ENCODE data around the gene SHCBP1L.

Gene SHCBP1L

GRCh38 chr1:182888736-182889531 is 64.0 kb downstream of the SHCBP1L start:
- no peak for DNase-seq

GRCh38 chr1:182886985-182887384 is 66.0 kb downstream of the SHCBP1L start:
- DNase-seq = no peak

DNA sequence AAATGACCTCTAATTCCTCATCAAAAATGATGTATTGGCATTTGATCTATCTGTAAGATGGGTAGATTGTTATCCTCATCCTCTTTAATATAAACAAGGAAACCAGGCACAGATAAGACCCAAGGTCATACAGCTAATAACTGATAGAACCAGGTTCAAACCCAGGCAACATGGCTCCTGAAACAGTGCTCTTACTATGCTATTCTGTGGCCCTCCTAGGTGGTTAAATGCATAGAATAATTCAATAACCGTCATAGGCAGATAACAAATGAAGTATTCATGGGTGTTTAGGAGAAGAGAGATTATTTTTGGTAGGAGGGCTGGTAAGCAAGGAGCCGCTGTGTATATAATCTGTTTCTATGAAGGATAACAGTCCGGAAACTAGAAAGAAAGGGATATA is 67.4 kb downstream of the SHCBP1L start:
- no peak for DNase-seq

DNA sequence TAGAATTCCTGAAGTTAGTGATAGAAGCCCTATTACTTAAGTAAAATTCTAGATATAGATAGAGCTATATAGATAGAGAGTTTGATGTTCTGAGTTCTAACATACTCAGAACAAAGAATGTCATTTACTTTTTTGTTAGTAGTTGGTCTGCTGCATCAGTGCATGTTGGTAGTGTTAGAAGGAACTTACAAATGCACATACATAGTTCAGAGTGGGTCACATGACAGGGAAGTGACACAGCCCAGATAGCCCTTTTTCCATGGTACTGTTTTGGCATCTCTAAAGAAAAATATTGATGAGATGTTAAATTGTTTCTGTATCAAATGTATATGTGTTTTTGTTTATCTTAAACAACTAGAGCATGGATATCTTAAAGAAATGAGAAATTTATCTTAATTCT is 68.1 kb downstream of the SHCBP1L start:
- no peak for DNase-seq

DNA sequence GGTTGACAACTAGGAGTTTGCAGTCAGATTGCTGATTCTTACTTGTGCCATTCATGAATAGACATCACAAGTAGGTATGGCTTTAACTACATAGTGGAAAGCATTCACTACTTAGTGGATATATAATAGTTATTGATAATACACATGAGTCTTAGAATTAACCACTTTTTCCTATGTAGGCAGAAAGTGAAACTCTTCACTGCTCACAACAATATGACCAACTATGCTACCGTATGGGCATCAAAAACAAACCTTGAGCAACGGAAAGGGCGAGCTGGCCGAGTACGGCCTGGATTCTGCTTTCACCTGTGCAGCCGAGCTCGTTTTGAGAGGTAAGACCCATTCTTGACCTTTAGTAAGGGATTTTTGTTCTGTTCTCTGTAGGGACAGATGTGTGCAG is 75.1 kb downstream of the SHCBP1L start:
- no peak for DNase-seq

DNA sequence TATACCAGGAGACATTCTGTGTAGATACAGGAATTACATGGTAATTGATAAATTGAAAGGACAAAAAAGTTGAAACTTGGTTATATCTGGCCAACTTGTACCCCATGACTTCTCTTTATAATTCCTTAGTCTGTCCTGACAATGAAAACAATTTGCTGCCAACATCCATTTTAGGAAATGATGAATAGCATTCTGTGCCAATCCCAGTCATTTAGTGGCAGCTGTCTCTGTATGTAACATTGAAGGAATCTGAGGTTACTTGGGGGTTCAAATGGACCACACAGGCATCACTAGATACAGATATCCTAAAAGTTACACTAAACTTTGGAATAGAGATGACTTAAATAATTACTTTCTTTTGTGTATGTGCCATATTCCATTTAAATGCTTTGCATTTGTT is 75.6 kb downstream of the SHCBP1L start:
- DNase-seq = no peak

DNA sequence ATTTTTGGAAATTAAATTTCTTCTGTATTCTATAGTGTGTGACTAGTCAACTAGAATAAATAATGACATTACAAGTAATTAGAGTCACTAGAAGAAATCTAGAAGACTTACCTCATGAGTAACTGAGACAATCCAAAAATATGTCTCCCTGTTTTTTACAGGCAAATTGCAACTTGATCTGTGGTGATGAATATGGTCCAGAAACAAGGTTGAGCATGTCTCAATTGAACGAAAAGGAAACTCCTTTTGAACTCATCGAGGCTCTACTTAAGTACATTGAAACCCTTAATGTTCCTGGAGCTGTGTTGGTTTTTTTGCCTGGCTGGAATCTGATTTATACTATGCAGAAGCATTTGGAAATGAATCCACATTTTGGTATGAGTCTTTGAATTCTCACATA is 77.1 kb downstream of the SHCBP1L start:
- DNase-seq = no peak

DNA sequence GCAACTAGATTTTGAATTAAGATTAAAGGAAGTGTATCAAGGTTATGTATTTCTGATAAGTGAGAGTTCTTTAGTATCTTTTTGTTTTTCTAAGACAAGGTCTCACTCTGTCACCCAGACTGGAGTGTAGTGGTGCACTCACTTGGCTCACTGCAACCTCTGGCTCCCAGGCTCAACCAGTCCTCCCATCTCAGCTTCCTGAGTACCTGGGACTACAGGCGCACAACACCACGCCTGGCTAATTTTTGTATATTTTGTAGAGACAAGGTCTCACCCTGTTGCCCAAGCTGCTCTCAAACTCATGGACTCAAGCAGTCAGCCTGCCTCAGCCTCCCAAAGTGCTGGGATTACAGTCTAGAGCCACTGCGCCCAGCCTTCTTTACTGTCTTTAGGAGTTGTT is 80.1 kb downstream of the SHCBP1L start:
- no peak for DNase-seq

DNA sequence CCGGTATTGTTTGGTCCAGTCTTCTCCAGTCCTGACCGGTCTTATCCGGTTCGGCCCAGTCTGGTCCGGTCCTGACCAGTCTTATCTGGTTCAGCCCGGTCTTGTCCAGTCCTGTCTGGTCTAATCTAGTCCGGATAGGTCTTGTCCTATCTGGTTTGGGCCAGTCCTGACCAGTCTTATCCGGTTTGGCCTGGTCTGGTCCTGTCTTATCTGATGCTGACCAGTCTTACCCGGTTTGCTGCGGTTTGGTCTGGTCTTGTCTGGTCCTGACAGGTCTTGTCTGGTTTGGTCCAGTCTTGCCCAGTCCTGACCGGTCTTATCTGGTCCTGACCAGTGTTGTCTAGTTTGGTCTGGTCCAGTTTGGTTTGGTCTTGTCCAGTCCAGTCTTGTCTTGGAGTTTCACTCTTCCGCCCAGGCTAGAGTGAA is 83.7 kb downstream of the SHCBP1L start:
- DNase-seq = no peak

DNA sequence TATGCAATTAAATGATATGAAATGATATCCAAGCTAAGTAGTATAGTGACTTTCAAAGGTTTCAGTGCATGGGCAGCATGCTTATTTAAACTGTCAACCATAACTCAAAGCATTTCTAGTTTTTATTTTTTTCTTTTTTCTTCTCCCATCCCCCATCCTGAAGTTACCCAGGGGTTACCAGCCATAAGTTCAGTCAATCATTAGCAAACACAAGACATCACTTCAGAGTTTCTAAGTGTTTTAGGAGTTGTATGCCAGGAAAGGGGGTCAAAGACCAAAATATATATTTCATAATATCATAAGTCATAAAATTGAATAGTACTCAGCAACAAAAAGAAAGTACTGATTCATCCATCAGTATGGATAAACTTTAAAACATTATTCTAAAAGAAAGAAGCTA is 85.1 kb downstream of the SHCBP1L start:
- no peak for DNase-seq

- no peak for DNase-seq
Observed at GRCh38 chr1:182863940-182864339, 89.0 kb downstream of the SHCBP1L start.

- no peak for DNase-seq
Observed at GRCh38 chr1:182862827-182863226, 90.1 kb downstream of the SHCBP1L start.

DNA sequence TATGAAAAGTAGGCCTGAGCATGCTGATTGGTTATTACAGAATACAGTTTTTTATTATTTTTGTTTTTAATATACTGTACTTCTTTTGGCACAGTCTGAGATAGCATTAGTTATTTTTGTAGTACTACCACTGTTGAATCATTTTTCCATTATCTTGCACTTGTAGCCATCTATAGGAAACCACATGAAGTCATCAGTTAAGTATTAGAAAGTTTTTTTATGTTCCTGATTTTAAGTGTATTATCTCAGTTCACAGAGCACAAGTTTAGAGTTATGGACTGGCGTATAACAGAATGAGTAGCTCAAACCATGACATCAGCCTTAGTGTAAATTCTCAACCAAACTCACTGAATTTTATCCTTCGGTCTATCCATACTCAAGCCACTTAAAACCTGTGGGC is 91.0 kb downstream of the SHCBP1L start:
- no peak for DNase-seq

- no peak for DNase-seq
Observed at GRCh38 chr1:182860658-182861057, 92.3 kb downstream of the SHCBP1L start.

DNA sequence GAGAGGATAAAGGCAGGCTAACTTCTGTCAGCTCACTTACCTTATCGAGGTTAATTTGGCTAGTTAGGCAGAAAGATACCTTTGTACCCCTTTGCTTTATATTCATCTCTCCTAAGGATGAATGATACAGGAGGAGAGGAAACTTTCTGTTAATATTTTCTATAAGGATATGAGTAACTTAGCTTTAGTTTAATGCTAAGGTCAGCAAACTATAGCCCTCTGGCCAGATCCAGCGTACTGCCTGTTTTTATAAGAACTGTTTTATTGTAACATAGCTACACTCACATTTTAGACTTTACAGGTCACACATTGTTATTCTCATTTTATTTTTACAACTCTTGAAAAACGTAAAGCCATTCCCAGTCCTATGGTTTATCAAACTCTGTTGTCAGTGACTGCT is 95.8 kb downstream of the SHCBP1L start:
- DNase-seq = no peak

- DNase-seq = no peak
Observed at GRCh38 chr1:182855911-182856310, 97.1 kb downstream of the SHCBP1L start.

GRCh38 chr1:182851825-182852224 is 101.1 kb downstream of the SHCBP1L start:
- no peak for DNase-seq

DNA sequence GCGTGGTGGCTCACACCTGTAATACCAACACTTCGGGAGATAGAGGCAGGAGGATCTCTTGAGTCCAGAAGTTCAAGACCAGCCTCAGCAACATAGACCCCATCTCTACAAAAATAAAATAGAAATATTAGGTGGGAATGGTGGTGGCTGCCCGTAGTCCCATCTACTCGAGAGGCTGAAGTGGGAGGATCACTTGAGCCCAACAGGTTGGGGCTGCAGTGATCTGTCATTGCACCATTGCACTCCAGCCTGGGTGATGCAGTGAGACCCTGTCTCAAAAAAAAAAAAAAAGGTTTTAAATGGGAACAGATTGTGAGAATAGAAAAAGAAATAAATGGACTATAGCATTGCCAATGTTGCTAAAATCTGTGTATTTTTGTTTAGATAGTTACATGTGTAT is 102.6 kb downstream of the SHCBP1L start:
- no peak for DNase-seq

All from amniotic stem cell (primary cell).